Natural killer cell (primary cell): ENCODE data around the gene MEAF6. TPM values are rescaled to one million over a fixed set of nuclear protein-coding genes. Genes with fewer than 3 reads are reported as not detected.

Experiments used
- ATAC-seq, 3 donors: fragments of 150-1000 bp in 2 of 3; fragments of 200-7000 bp in 1 of 3; cut with Tn5 transposase; 1 replicate in 1 of 3; 2 replicates in 2 of 3; pipeline ENCODE4 v1.10.0; 2021; ENCODE audit warnings: mild to moderate bottlenecking in 2 of 3, moderate library complexity in 2 of 3
- DNase-seq, 2 donors: peaks; one replicate each; pipeline versions ENCODE4 v3.0.0 to v3.0.0-alpha.2; 2013 to 2021; ENCODE audit warnings: mixed read lengths in 1 of 2
- H3K27ac ChIP-seq: one replicate; pipeline ENCODE4 v1.5.1; 2013; ENCODE audit warnings: mild to moderate bottlenecking, low read length
- H3K27me3 ChIP-seq: one replicate; pipeline ENCODE4 v1.6.1; 2013; ENCODE audit warnings: low read length; ENCODE audit not compliant: control insufficient read depth, insufficient read depth
- H3K36me3 ChIP-seq: one replicate; pipeline ENCODE4 v1.6.1; 2013; ENCODE audit warnings: low read length; ENCODE audit not compliant: control insufficient read depth, insufficient read depth
- H3K4me1 ChIP-seq: one replicate; pipeline ENCODE4 v1.6.1; 2013; ENCODE audit warnings: low read length; ENCODE audit not compliant: control insufficient read depth, insufficient read depth
- H3K4me3 ChIP-seq: one replicate; pipeline ENCODE4 v1.5.1; 2013; ENCODE audit warnings: low read length
- H3K9me3 ChIP-seq: one replicate; pipeline ENCODE4 v1.6.1; 2013; ENCODE audit warnings: low read length; ENCODE audit not compliant: control insufficient read depth, insufficient read depth
- H3K27ac Mint-ChIP-seq, 2 donors: one replicate each; pipeline ENCODE4 v1.8.0; 2022; ENCODE audit warnings: mild to moderate bottlenecking in 2 of 2, mixed read lengths in 2 of 2, moderate library complexity in 1 of 2
- H3K27me3 Mint-ChIP-seq, 2 donors: one replicate each; pipeline ENCODE4 v1.8.0; 2022; ENCODE audit warnings: low read depth in 2 of 2, mixed read lengths in 2 of 2
- H3K36me3 Mint-ChIP-seq: one replicate; pipeline ENCODE4 v1.8.0; 2022; ENCODE audit warnings: mixed read lengths
- H3K4me1 Mint-ChIP-seq, 2 donors: one replicate each; pipeline ENCODE4 v1.8.0; 2022; ENCODE audit warnings: mixed read lengths in 2 of 2
- H3K4me3 Mint-ChIP-seq: one replicate; pipeline ENCODE4 v1.8.0; 2022; ENCODE audit warnings: mild to moderate bottlenecking, moderate library complexity, mixed read lengths
- H3K9me3 Mint-ChIP-seq, 2 donors: one replicate each; pipeline ENCODE4 v1.8.0; 2022; ENCODE audit warnings: mixed read lengths in 2 of 2
- WGBS: methylation state at CpG from one replicate; pipeline ENCODE4 v1.1.7; 2013; ENCODE audit warnings: missing lambda C conversion rate; ENCODE audit not compliant: insufficient coverage; 5-methylcytosine and 5-hydroxymethylcytosine counted together
- intact Hi-C: fragments of 100-400 bp; cut with micrococcal nuclease; formaldehyde crosslinking; loops from one replicate; pipeline ENCODE4 v1.14.2; 2022
- total RNA-seq, 4 donors: library from RNA; stranded (reverse); fragments of 120-200 nt in 1 of 4; gene quantifications; one replicate each; pipeline versions ENCODE4 v1.2.3 to v1.2.4, GENCODE V29; 2013 to 2022
- TF ChIP-seq, protein P1 (sequence below): fragments of 200-600 bp; IDR thresholded peaks from one replicate; pipeline ENCODE4 v1.8.0; 2022; ENCODE audit warnings: antibody characterized with exemption

MEAF6 gene
- total RNA-seq, 3 donors from 2014 or later (not counting 1 experiment from before 2014, with no cell fraction given) = 63.9 to 78.7 (median 69.0) TPM

DNA sequence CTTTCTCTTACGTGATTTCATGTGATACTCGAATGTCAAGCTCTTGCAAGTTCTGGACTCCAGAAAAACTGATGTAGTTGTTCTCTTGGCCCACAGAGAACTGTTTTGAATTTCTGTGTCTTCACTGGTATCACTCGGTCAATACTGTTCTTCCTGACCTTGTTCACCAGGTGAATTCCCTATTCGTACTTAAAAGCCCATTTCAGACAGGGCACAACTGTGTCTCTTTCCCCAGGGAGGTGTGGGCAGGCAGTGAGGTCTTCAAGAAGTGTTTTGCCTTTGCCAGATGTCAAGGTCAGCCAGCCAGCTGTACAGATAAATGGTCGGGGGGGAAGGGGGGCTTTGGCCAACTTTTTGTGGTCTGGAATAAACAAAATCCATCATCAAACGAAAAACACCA is 67.7 kb downstream of the MEAF6 start:
- no peak overlapping the region for H3K4me3 ChIP-seq
- no peaks in the 10 kb centered on the region for H3K36me3 ChIP-seq
- H3K36me3 Mint-ChIP-seq = no peaks in the 10 kb centered on the region
- DNase-seq (no peak), ATAC-seq (no peak)
- TF ChIP-seq, protein P1, sequence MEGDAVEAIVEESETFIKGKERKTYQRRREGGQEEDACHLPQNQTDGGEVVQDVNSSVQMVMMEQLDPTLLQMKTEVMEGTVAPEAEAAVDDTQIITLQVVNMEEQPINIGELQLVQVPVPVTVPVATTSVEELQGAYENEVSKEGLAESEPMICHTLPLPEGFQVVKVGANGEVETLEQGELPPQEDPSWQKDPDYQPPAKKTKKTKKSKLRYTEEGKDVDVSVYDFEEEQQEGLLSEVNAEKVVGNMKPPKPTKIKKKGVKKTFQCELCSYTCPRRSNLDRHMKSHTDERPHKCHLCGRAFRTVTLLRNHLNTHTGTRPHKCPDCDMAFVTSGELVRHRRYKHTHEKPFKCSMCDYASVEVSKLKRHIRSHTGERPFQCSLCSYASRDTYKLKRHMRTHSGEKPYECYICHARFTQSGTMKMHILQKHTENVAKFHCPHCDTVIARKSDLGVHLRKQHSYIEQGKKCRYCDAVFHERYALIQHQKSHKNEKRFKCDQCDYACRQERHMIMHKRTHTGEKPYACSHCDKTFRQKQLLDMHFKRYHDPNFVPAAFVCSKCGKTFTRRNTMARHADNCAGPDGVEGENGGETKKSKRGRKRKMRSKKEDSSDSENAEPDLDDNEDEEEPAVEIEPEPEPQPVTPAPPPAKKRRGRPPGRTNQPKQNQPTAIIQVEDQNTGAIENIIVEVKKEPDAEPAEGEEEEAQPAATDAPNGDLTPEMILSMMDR = no peak
- H3K4me1 Mint-ChIP-seq = peaks cover 0 to 10% of the 10 kb centered on the region in 2 donors
- H3K27ac ChIP-seq = no peak overlapping the region
- H3K9me3 Mint-ChIP-seq = no peaks in the 10 kb centered on the region
- no peak overlapping the region for H3K4me3 Mint-ChIP-seq
- no peaks in the 10 kb centered on the region for H3K9me3 ChIP-seq
- intact Hi-C loops = no loop called here
- 82% methylated on average over 4 of the region's 6 CpGs for WGBS
- H3K27ac Mint-ChIP-seq = no peak overlapping the region
- peaks cover 0 to 10% of the 10 kb centered on the region in 2 donors for H3K27me3 Mint-ChIP-seq
- H3K27me3 ChIP-seq = no peaks in the 10 kb centered on the region
- peaks cover 12% of the 10 kb centered on the region for H3K4me1 ChIP-seq

DNA sequence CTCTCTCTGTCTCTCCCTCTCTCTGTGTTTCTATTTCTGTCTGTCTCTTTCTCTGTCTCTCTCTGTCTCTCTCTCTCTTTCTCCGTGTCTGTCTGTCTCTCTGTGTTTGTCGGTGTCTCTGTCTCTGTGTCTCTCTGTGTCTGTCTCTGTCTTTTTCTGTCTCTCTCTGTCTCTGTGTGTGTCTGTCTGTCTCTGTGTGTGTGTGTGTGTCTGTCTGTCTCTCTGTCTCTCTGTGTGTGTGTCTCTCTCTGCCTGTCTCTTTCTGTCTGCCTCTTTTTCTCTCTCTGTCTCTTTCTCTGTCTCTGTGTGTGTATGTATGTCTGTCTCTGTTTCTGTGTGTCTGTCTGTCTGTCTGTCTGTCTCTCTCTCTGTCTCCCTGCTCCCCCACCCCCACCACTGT is 71.9 kb downstream of the MEAF6 start:
- Mint-ChIP-seq H3K27me3 (peaks cover 0 to 13% of the 10 kb centered on the region in 2 donors), H3K4me3 (no peak overlapping the region), H3K27ac (no peak overlapping the region), H3K4me1 (no peaks in the 10 kb centered on the region), H3K9me3 (no peaks in the 10 kb centered on the region), H3K36me3 (no peaks in the 10 kb centered on the region)
- DNase-seq (no peak), ATAC-seq (no peak)
- intact Hi-C loops = no loop called here
- TF ChIP-seq, protein P1 = no peak
- no peak overlapping the region for H3K27ac ChIP-seq
- 83% methylated on average over 2 of the region's 2 CpGs for WGBS
- H3K36me3 ChIP-seq = no peaks in the 10 kb centered on the region
- H3K4me1 ChIP-seq = no peaks in the 10 kb centered on the region
- no peak overlapping the region for H3K4me3 ChIP-seq
- H3K9me3 ChIP-seq = no peaks in the 10 kb centered on the region
- H3K27me3 ChIP-seq = no peaks in the 10 kb centered on the region

Other genes starting within 250 kb of the MEAF6 start
- gene ZC3H12A, start 40.2 kb downstream of the MEAF6 start, total RNA-seq = 100 to 1,000 TPM; 219 to 366 (median 289) TPM
- gene SNIP1, start 39.5 kb upstream of the MEAF6 start, total RNA-seq = 10 to 100 TPM; 67.2 to 74.8 (median 68.1) TPM
- gene DNALI1, start 42.2 kb upstream of the MEAF6 start, total RNA-seq = under 1 TPM in 1 of 3 donors, not detected in 2; 0.09 TPM
- gene GNL2, start 81.2 kb upstream of the MEAF6 start, total RNA-seq = 10 to 100 TPM; 70.7 to 89.9 (median 85.8) TPM
- not detected for gene RSPO1, start 120.1 kb upstream of the MEAF6 start, total RNA-seq
- 1 to 10 TPM; 1.6 to 3.3 (median 2.2) TPM for gene CDCA8, start 177.8 kb upstream of the MEAF6 start, total RNA-seq